Measurements from ENCODE around the gene FKBP5. TPM values are rescaled to one million over a fixed set of nuclear protein-coding genes. Genes with fewer than 3 reads are reported as not detected.
"Not testable (repeated sequence)": the region's sequence is repeated elsewhere in the genome, so short reads cannot be mapped to it uniquely, and the experiment has no call there.

FKBP5 gene
- polyA plus RNA-seq, 1 experiment, result 7.6 TPM

- Histone ChIP-seq H3K27me3 (ENCODE audit: control insufficient read depth, insufficient read depth, low read length) (no peaks in the 10 kb centered on the region), H3K4me3 (ENCODE audit: low read depth, low read length) (no peak overlapping the region), H3K9me3 (ENCODE audit: control insufficient read depth, insufficient read depth, low read length) (no peaks in the 10 kb centered on the region), H3K27ac (ENCODE audit: low read depth, low read length) (no peak overlapping the region)
- DNase-seq (ENCODE audit: low read depth, low spot score), result no peak
- no peak for TF ChIP-seq CTCF (IDR thresholded peaks at IDR 0.05; ENCODE audit: low read depth, low read length)
- ChIA-PET CTCF (interaction anchor here (1.8 to 6.5 kb wide), 5 partner anchors 7 to 155 kb away, joined by 5 to 126 read pairs (median 14); partner anchors contain the start of gene ARMC12), POLR2A (no interaction called here)
Observed at GRCh38 chr6:35582315-35582714, 106.4 kb downstream of the FKBP5 start.

- POLR2A ChIA-PET, result no interaction called here
- CTCF ChIA-PET, result interaction anchor here (1.8 to 6.5 kb wide), 4 partner anchors 59 to 156 kb away, joined by 5 to 126 read pairs (median 13); partner anchors contain the start of gene ARMC12
- Histone ChIP-seq H3K27ac (ENCODE audit: low read depth, low read length) (no peak overlapping the region), H3K9me3 (ENCODE audit: control insufficient read depth, insufficient read depth, low read length) (no peaks in the 10 kb centered on the region), H3K27me3 (ENCODE audit: control insufficient read depth, insufficient read depth, low read length) (no peaks in the 10 kb centered on the region), H3K4me3 (ENCODE audit: low read depth, low read length) (no peak overlapping the region)
- no peak for TF ChIP-seq CTCF (IDR thresholded peaks at IDR 0.05; ENCODE audit: low read depth, low read length)
- DNase-seq (ENCODE audit: low read depth, low spot score), result no peak
Observed at GRCh38 chr6:35581633-35582032, 107.1 kb downstream of the FKBP5 start.

- Histone ChIP-seq H3K27me3 (ENCODE audit: control insufficient read depth, insufficient read depth, low read length) (no peaks in the 10 kb centered on the region), H3K4me3 (ENCODE audit: low read depth, low read length) (no peak overlapping the region), H3K9me3 (ENCODE audit: control insufficient read depth, insufficient read depth, low read length) (no peaks in the 10 kb centered on the region), H3K27ac (ENCODE audit: low read depth, low read length) (no peak overlapping the region)
- no peak for DNase-seq (ENCODE audit: low read depth, low spot score)
- POLR2A ChIA-PET, result no interaction called here
- CTCF ChIA-PET, result interaction anchor here (6.5 kb wide), 1 partner anchor 156 kb away, joined by 126 read pairs; the partner anchor contains the start of gene ARMC12
- no peak for TF ChIP-seq CTCF (IDR thresholded peaks at IDR 0.05; ENCODE audit: low read depth, low read length)
Observed at GRCh38 chr6:35580836-35581235, 107.9 kb downstream of the FKBP5 start.

GRCh38 chr6:35576682-35577081 lies 112.0 kb downstream of the FKBP5 start:
- Histone ChIP-seq H3K9me3 (ENCODE audit: control insufficient read depth, insufficient read depth, low read length) (no peaks in the 10 kb centered on the region), H3K4me3 (ENCODE audit: low read depth, low read length) (no peak overlapping the region), H3K27me3 (ENCODE audit: control insufficient read depth, insufficient read depth, low read length) (no peaks in the 10 kb centered on the region), H3K27ac (ENCODE audit: low read depth, low read length) (no peak overlapping the region)
- POLR2A ChIA-PET, result no interaction called here
- CTCF ChIA-PET, result no interaction called here
- no peak for TF ChIP-seq CTCF (IDR thresholded peaks at IDR 0.05; ENCODE audit: low read depth, low read length)
- no peak for DNase-seq (ENCODE audit: low read depth, low spot score)

- Histone ChIP-seq H3K27me3 (ENCODE audit: control insufficient read depth, insufficient read depth, low read length) (no peaks in the 10 kb centered on the region), H3K9me3 (ENCODE audit: control insufficient read depth, insufficient read depth, low read length) (no peaks in the 10 kb centered on the region), H3K4me3 (ENCODE audit: low read depth, low read length) (no peak overlapping the region), H3K27ac (ENCODE audit: low read depth, low read length) (no peak overlapping the region)
- no peak for DNase-seq (ENCODE audit: low read depth, low spot score)
- ChIA-PET CTCF (interaction anchor here (0.5 to 2.8 kb wide), 4 partner anchors 51 to 164 kb away, joined by 3 to 20 read pairs (median 5); partner anchors contain the start of gene ARMC12), POLR2A (no interaction called here)
- no peak for TF ChIP-seq CTCF (IDR thresholded peaks at IDR 0.05; ENCODE audit: low read depth, low read length)
Observed at GRCh38 chr6:35573495-35574110, 115.1 kb downstream of the FKBP5 start.

GRCh38 chr6:35570885-35571330 lies 117.8 kb downstream of the FKBP5 start:
- H3K27me3 ChIP-seq (ENCODE audit: control insufficient read depth, insufficient read depth, low read length); POLR2A ChIA-PET; H3K27ac ChIP-seq (ENCODE audit: low read depth, low read length); H3K4me3 ChIP-seq (ENCODE audit: low read depth, low read length); DNase-seq (ENCODE audit: low read depth, low spot score); H3K9me3 ChIP-seq (ENCODE audit: control insufficient read depth, insufficient read depth, low read length): not testable (repeated sequence)
- CTCF ChIA-PET, result interaction anchor here (0.6 to 0.7 kb wide), 2 partner anchors 42 to 217 kb away, joined by 3 read pairs; no protein-coding TSS in a partner anchor
